Smooth muscle cell of the brain vasculature (primary cell): ENCODE data around the gene APC2.
"Not testable (repeated sequence)": the region's sequence is repeated elsewhere in the genome, so short reads cannot be mapped to it uniquely, and the experiment has no call there.

Experiments
- DNase-seq: peaks from one replicate; pipeline ENCODE4 v3.0.0-alpha.2; 2012; ENCODE audit warnings: low read depth, low spot score

APC2 gene

GRCh38 chr19:1495799-1496713, 46.1 kb downstream of the APC2 start:
- no peak for DNase-seq

GRCh38 chr19:1496714-1497577, 47.0 kb downstream of the APC2 start:
- no peak for DNase-seq

- no peak for DNase-seq
Measured at GRCh38 chr19:1497578-1498235, 47.8 kb downstream of the APC2 start.

- DNase-seq: not testable (repeated sequence)
Measured at GRCh38 chr19:1499231-1499630, 49.3 kb downstream of the APC2 start.

- no peak for DNase-seq
Measured at GRCh38 chr19:1501200-1501595, 51.3 kb downstream of the APC2 start.

GRCh38 chr19:1502433-1503088, 52.6 kb downstream of the APC2 start:
- no peak for DNase-seq

- no peak for DNase-seq
Measured at GRCh38 chr19:1503089-1503924, 53.4 kb downstream of the APC2 start.

- DNase-seq: no peak
Measured at GRCh38 chr19:1503925-1504773, 54.2 kb downstream of the APC2 start.

GRCh38 chr19:1505012-1505411, 55.1 kb downstream of the APC2 start:
- no peak for DNase-seq

- no peak for DNase-seq
Measured at GRCh38 chr19:1505991-1506881, 56.3 kb downstream of the APC2 start.

GRCh38 chr19:1507192-1507660, 57.3 kb downstream of the APC2 start:
- DNase-seq: no peak

- peak; percentile 85 for DNase-seq
Measured at GRCh38 chr19:1507763-1508506, 58.0 kb downstream of the APC2 start.

GRCh38 chr19:1508507-1508856, 58.6 kb downstream of the APC2 start:
- DNase-seq: no peak

GRCh38 chr19:1509602-1510441, 59.9 kb downstream of the APC2 start:
- DNase-seq: no peak

GRCh38 chr19:1510442-1510806, 60.5 kb downstream of the APC2 start:
- DNase-seq: no peak

GRCh38 chr19:1510807-1511206, 60.9 kb downstream of the APC2 start:
- no peak for DNase-seq
